Liver (tissue), 9 donors: ENCODE data around the gene DST. TPM values are rescaled to one million over a fixed set of nuclear protein-coding genes. Genes with fewer than 3 reads are reported as not detected.

ENCODE experiments used
- DNase-seq: peaks from one replicate; pipeline ENCODE4 v3.0.0-alpha.2; 2017; ENCODE audit warnings: low spot score
- H3K27ac ChIP-seq, 2 donors: one replicate each; pipeline ENCODE4 v1.7.0; 2013; ENCODE audit warnings: inconsistent platforms in 2 of 2, low read length in 2 of 2, control low read depth in 1 of 2, low read depth in 1 of 2, mild to moderate bottlenecking in 1 of 2
- H3K27me3 ChIP-seq, 4 donors: one replicate each; pipeline versions ENCODE4 v1.6.1 to v1.7.0; 2013; ENCODE audit warnings: low read length in 3 of 4, inconsistent platforms in 1 of 4, mild to moderate bottlenecking in 1 of 4, moderate library complexity in 1 of 4; ENCODE audit not compliant: control insufficient read depth in 4 of 4, insufficient read depth in 4 of 4
- H3K36me3 ChIP-seq, 4 donors: one replicate each; pipeline versions ENCODE4 v1.6.1 to v1.7.0; 2013; ENCODE audit warnings: low read length in 3 of 4, mild to moderate bottlenecking in 3 of 4, low read depth in 1 of 4, moderate library complexity in 1 of 4; ENCODE audit not compliant: control insufficient read depth in 4 of 4, insufficient read depth in 3 of 4
- H3K4me1 ChIP-seq, 4 donors: one replicate each; pipeline versions ENCODE4 v1.6.1 to v1.7.0; 2013; ENCODE audit warnings: low read length in 3 of 4, mild to moderate bottlenecking in 3 of 4, moderate library complexity in 1 of 4; ENCODE audit not compliant: control insufficient read depth in 4 of 4, insufficient read depth in 4 of 4
- H3K4me3 ChIP-seq, 3 donors: one replicate each; pipeline versions ENCODE4 v1.6.1 to v1.7.0; 2013; ENCODE audit warnings: low read length in 3 of 3, control low read depth in 1 of 3, low read depth in 1 of 3, mild to moderate bottlenecking in 1 of 3
- H3K9ac ChIP-seq, 2 donors: one replicate each; pipeline ENCODE4 v1.7.0; 2013; ENCODE audit warnings: low read length in 2 of 2, mild to moderate bottlenecking in 2 of 2, moderate library complexity in 2 of 2, control low read depth in 1 of 2, low read depth in 1 of 2
- H3K9me3 ChIP-seq, 4 donors: one replicate each; pipeline versions ENCODE4 v1.6.1 to v1.7.0; 2013; ENCODE audit warnings: low read length in 3 of 4; ENCODE audit not compliant: control insufficient read depth in 4 of 4
- ATF3 ChIP-seq: IDR thresholded peaks from 2 replicates; pipeline ENCODE4 v1.6.1; 2016; ENCODE audit warnings: antibody characterized with exemption
- CTCF ChIP-seq: fragments of 150-350 bp; IDR thresholded peaks from 2 replicates; pipeline ENCODE4 v1.5.1; 2017; ENCODE audit warnings: improper control_type of control experiment, low read depth, low read length; ENCODE audit not compliant: missing input control
- EGR1 ChIP-seq, 2 donors: IDR thresholded peaks; 2 replicates each; pipeline ENCODE4 v1.6.1; 2016 to 2018; ENCODE audit warnings: antibody characterized with exemption in 2 of 2, low read depth in 2 of 2
- FOXA1 ChIP-seq: IDR thresholded peaks from 2 replicates; pipeline ENCODE4 v1.6.1; 2016; ENCODE audit warnings: antibody characterized with exemption
- FOXA2 ChIP-seq: IDR thresholded peaks from 2 replicates; pipeline ENCODE4 v1.6.1; 2016; ENCODE audit warnings: antibody characterized with exemption
- GABPA ChIP-seq, 2 donors: IDR thresholded peaks in 1 of 2; conservative IDR thresholded peaks in 1 of 2; 2 replicates each; pipeline ENCODE4 v1.6.1; 2016; ENCODE audit warnings: antibody characterized with exemption in 2 of 2, mild to moderate bottlenecking in 1 of 2, moderate library complexity in 1 of 2
- HNF4A ChIP-seq, 2 donors: conservative IDR thresholded peaks; 2 replicates each; pipeline ENCODE4 v1.6.1; 2016; ENCODE audit warnings: antibody characterized with exemption in 2 of 2, mild to moderate bottlenecking in 2 of 2
- HNF4G ChIP-seq: IDR thresholded peaks from 2 replicates; pipeline ENCODE4 v1.6.1; 2016; ENCODE audit warnings: antibody characterized with exemption
- JUND ChIP-seq, 2 donors: IDR thresholded peaks; 2 replicates each; pipeline ENCODE4 v1.6.1; 2016; ENCODE audit warnings: antibody characterized with exemption in 2 of 2
- MAX ChIP-seq: IDR thresholded peaks from 2 replicates; pipeline ENCODE4 v1.6.1; 2016; ENCODE audit warnings: antibody characterized with exemption
- NR2F2 ChIP-seq: IDR thresholded peaks from 2 replicates; pipeline ENCODE4 v1.6.1; 2016; ENCODE audit warnings: antibody characterized with exemption
- RAD21 ChIP-seq, 2 donors: IDR thresholded peaks; 2 replicates each; pipeline ENCODE4 v1.6.1; 2016; ENCODE audit warnings: antibody characterized with exemption in 2 of 2, mild to moderate bottlenecking in 2 of 2
- REST ChIP-seq: IDR thresholded peaks from 2 replicates; pipeline ENCODE4 v1.6.1; 2016; ENCODE audit warnings: antibody characterized with exemption, mild to moderate bottlenecking
- RXRA ChIP-seq, 2 donors: IDR thresholded peaks; 2 replicates each; pipeline ENCODE4 v1.6.1; 2017 to 2018; ENCODE audit warnings: antibody characterized with exemption in 2 of 2, mild to moderate bottlenecking in 1 of 2
- SP1 ChIP-seq: IDR thresholded peaks from 2 replicates; pipeline ENCODE4 v1.6.1; 2018; ENCODE audit warnings: antibody characterized with exemption, mild to moderate bottlenecking
- TAF1 ChIP-seq: conservative IDR thresholded peaks from 2 replicates; pipeline ENCODE4 v1.6.1; 2016; ENCODE audit warnings: antibody characterized with exemption, mild to moderate bottlenecking
- YY1 ChIP-seq: IDR thresholded peaks from 2 replicates; pipeline ENCODE4 v1.6.1; 2016; ENCODE audit warnings: antibody characterized with exemption, mild to moderate bottlenecking
- ZBTB33 ChIP-seq: IDR thresholded peaks from 2 replicates; pipeline ENCODE4 v1.6.1; 2016; ENCODE audit warnings: antibody characterized with exemption
- WGBS: extraction: QIAGEN DNeasy Blood & Tissue Kit; methylation state at CpG from one replicate; pipeline ENCODE4 v1.1.7; 2013; 5-methylcytosine and 5-hydroxymethylcytosine counted together
- polyA plus RNA-seq, 2 donors: library from polyadenylated mRNA; stranded (reverse) in 1 of 2; unstranded in 1 of 2; fragments of 200-250 nt in 1 of 2; fragments of >200 nt in 1 of 2; fragmentation: Nextera tagmentation in 1 of 2; extraction: Ambion mirVana in 1 of 2; gene quantifications; one replicate each; pipeline versions ENCODE4 v1.2.1 to v1.2.3, GENCODE V29; 2013 to 2015
- total RNA-seq, 2 donors: library from RNA; depleted of rRNA; stranded (reverse); fragments of >200 nt; gene quantifications; one replicate each; pipeline ENCODE4 v1.2.3, GENCODE V29; 2014
- donor health status: healthy.
- donor health status: healthy.
- donor health status: healthy.
- donor health status: healthy.
- donor health status: healthy.

The DST gene
- total and polyA plus RNA-seq, 4 donors, result 30.5 to 234 (median 86.7) TPM

GRCh38 chr6:56556751-56557540 lies 85.7 kb downstream of the DST start:
- H3K27ac ChIP-seq, result no peak overlapping the region
- DNase-seq, result no peak
- peaks cover 0 to 8% (median 2%) of the 10 kb centered on the region in 4 donors for H3K4me1 ChIP-seq
- H3K36me3 ChIP-seq, result peaks cover 5 to 60% (median 39%) of the 10 kb centered on the region in 4 donors
- H3K27me3 ChIP-seq, result no peaks in the 10 kb centered on the region
- H3K9ac ChIP-seq, result no peak overlapping the region
- TF ChIP-seq RAD21 (IDR thresholded peaks at IDR 0.05), result no peak
- TF ChIP-seq HNF4G, result no peak
- no peak for TF ChIP-seq RXRA (IDR thresholded peaks at IDR 0.05)
- no peak for TF ChIP-seq GABPA (IDR thresholded peaks at IDR 0.05 in 1 of 2, conservative IDR thresholded peaks at IDR 0.05 in 1 of 2)
- no peak for TF ChIP-seq YY1
- no peak for TF ChIP-seq HNF4A (conservative IDR thresholded peaks at IDR 0.05)
- TF ChIP-seq TAF1, result no peak
- no peak for TF ChIP-seq CTCF
- TF ChIP-seq EGR1 (IDR thresholded peaks at IDR 0.05; ENCODE audit: low read depth in 2 of 2), result no peak
- TF ChIP-seq ZBTB33, result no peak
- no peak for TF ChIP-seq JUND (IDR thresholded peaks at IDR 0.05)
- TF ChIP-seq NR2F2, result no peak
- TF ChIP-seq FOXA1, result no peak
- no peak for TF ChIP-seq REST
- no peak for TF ChIP-seq FOXA2
- no peak for TF ChIP-seq SP1
- no peak for TF ChIP-seq ATF3
- TF ChIP-seq MAX, result no peak
- no peak overlapping the region for H3K4me3 ChIP-seq
- WGBS, result 36% methylated on average over 1 of the region's 1 CpG
- H3K9me3 ChIP-seq, result no peaks in the 10 kb centered on the region
